NCI-H345 (cell line): Measurements from ENCODE around the gene PLN.

Source experiments
- DNase-seq: peaks from one replicate; lab custom pipeline; 2025; lab: John Stamatoyannopoulos, UW

Gene PLN

GRCh38 chr6:118548136-118548535 lies at the start of gene PLN:
PLN (plus strand) TSS chr6:118548296; CDS start chr6:118558922, 10,626 bp downstream.
- no peak for DNase-seq

- no peak for DNase-seq
These were observed 47.7 kb upstream of the PLN start for GRCh38 chr6:118500130-118501015.

GRCh38 chr6:118501099-118501498 lies 47.0 kb upstream of the PLN start:
- DNase-seq: no peak

- no peak for DNase-seq
These were observed 46.3 kb upstream of the PLN start for GRCh38 chr6:118501765-118502164.

- no peak for DNase-seq
These were observed 45.9 kb upstream of the PLN start for GRCh38 chr6:118502169-118502568.

- DNase-seq: no peak
These were observed 43.5 kb upstream of the PLN start for GRCh38 chr6:118504611-118505010.

- DNase-seq: no peak
These were observed 42.4 kb upstream of the PLN start for GRCh38 chr6:118505656-118506055.

GRCh38 chr6:118506071-118506638 lies 41.9 kb upstream of the PLN start:
- no peak for DNase-seq

GRCh38 chr6:118507636-118508035 lies 40.5 kb upstream of the PLN start:
- no peak for DNase-seq

- DNase-seq: peak; percentile 15
These were observed 39.0 kb upstream of the PLN start for GRCh38 chr6:118509009-118509617.

GRCh38 chr6:118511930-118512715 lies 36.0 kb upstream of the PLN start:
- DNase-seq: no peak

- no peak for DNase-seq
These were observed 33.4 kb upstream of the PLN start for GRCh38 chr6:118514689-118515088.

- DNase-seq: no peak
These were observed 25.7 kb upstream of the PLN start for GRCh38 chr6:118522422-118522821.

- no peak for DNase-seq
These were observed 24.9 kb upstream of the PLN start for GRCh38 chr6:118523216-118523615.

- no peak for DNase-seq
These were observed 23.4 kb upstream of the PLN start for GRCh38 chr6:118524686-118525085.

GRCh38 chr6:118525913-118526780 lies 21.9 kb upstream of the PLN start:
- no peak for DNase-seq

- DNase-seq: no peak
These were observed 20.0 kb upstream of the PLN start for GRCh38 chr6:118528129-118528528.

GRCh38 chr6:118529756-118530155 lies 18.3 kb upstream of the PLN start:
- no peak for DNase-seq

- DNase-seq: no peak
These were observed 17.2 kb upstream of the PLN start for GRCh38 chr6:118530942-118531341.

- no peak for DNase-seq
These were observed 12.8 kb upstream of the PLN start for GRCh38 chr6:118535176-118535844.

GRCh38 chr6:118536478-118536877 lies 11.6 kb upstream of the PLN start:
- DNase-seq: no peak
